GM21390 (cell line): Measurements from ENCODE around the gene HSPB1.
A peak's percentile ranks its signal among the peaks of the same experiment; 100 is the strongest.
"Not testable (repeated sequence)": the region's sequence is repeated elsewhere in the genome, so short reads cannot be mapped to it uniquely, and the experiment has no call there.

Experiments
- ATAC-seq: cut with Tn5 transposase; IDR thresholded peaks from one replicate; pipeline ENCODE4 v1.9.1; 2021; ENCODE audit not compliant: unreplicated experiment

HSPB1 gene

DNA sequence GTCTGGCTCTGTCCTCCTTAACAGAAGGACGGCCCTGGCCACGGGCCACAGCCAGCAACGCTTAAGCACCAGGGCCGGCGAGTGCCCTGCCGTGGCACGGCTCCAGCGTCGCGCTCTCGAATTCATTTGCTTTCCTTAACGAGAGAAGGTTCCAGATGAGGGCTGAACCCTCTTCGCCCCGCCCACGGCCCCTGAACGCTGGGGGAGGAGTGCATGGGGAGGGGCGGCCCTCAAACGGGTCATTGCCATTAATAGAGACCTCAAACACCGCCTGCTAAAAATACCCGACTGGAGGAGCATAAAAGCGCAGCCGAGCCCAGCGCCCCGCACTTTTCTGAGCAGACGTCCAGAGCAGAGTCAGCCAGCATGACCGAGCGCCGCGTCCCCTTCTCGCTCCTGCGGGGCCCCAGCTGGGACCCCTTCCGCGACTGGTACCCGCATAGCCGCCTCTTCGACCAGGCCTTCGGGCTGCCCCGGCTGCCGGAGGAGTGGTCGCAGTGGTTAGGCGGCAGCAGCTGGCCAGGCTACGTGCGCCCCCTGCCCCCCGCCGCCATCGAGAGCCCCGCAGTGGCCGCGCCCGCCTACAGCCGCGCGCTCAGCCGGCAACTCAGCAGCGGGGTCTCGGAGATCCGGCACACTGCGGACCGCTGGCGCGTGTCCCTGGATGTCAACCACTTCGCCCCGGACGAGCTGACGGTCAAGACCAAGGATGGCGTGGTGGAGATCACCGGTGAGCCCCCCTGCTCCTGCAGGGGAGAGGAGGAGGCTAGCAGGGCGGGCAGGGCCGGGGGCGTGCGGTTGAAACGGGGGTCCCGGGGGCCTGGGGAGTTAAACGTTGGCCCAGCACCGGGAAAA lies at the start of gene HSPB1:
Gene HSPB1 (plus strand): TSS at position 327 of the 855 bp plus-strand sequence. CDS start 40 bp downstream, at position 367.
- ATAC-seq, result peak; percentile 50

DNA sequence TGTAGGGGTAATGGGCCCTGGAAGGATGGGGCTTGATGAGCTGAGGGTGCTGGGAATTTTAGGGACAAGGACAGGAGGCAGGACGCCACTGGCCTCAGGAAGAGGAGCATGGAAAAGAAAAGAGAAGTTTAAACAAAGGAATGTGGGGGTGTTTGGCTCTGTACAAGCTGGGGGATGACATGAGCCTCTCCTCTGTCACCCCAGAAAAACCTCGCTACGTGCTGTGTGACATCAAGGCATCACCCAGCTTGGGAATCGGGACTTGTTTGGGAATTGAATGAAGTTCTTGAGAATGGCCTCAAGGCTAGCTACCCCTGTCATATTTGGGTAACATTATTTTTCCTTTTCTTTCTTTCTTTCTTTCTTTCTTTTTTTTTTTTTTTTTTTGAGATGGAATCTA lies 47.7 kb upstream of the HSPB1 start:
- ATAC-seq, result no peak

GRCh38 chr7:76257973-76258372 lies 44.5 kb upstream of the HSPB1 start:
- no peak for ATAC-seq

GRCh38 chr7:76259124-76260093 lies 43.1 kb upstream of the HSPB1 start:
- ATAC-seq, result no peak

DNA sequence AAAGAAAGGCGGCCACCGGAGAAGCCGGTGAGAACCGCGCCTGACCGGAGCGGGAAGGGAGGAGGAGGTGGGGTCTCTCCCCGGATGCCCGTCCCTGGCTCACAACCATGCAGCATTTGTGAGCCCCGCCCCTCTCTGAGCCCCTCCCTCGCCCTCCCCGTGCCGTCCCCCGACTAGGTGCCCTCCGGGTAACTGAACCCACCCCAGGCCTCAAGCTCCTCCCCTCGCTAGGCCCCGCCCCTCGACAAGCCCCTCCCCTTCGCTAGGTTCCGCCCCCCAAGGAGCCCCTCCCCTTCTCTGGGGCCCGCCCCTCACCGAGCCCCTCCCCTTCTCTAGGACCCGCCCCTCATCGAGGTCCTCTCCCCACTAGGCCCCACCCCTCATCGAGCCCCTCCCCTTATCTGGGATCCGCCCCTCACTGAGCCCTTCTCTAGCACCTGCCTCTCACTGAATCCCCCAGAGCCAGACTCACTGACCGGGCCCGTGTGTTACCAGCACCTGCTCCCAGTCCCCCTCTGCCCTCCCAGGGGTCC lies 42.2 kb upstream of the HSPB1 start:
- ATAC-seq, result no peak

- ATAC-seq, result no peak
Observed at GRCh38 chr7:76261329-76261728, 41.1 kb upstream of the HSPB1 start.

DNA sequence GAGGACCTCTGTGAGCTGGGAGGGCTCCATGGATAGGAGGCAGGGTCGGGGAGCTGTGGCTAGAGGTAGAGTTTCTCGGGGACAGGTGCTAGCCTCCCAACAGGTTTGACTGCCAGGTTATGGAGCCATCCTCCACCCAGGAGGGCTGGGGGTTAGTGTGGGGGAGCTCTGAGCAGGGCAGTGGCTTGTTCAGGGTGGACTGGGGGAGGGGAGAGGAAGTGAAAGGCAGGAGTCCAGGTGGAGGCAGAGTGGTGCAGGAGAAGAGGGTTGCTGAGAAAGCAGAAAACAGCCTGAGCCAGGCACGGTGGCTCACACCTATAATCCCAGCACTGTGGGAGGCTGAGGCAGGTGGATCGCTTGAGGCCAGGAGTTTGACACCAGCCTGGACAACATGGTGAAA lies 40.5 kb upstream of the HSPB1 start:
- ATAC-seq, result no peak

- no peak for ATAC-seq
Observed at GRCh38 chr7:76262683-76263402, 39.6 kb upstream of the HSPB1 start.

- no peak for ATAC-seq
Observed at GRCh38 chr7:76265299-76265698, 37.2 kb upstream of the HSPB1 start.

- no peak for ATAC-seq
Observed at GRCh38 chr7:76267107-76267893, 35.2 kb upstream of the HSPB1 start.

- no peak for ATAC-seq
Observed at GRCh38 chr7:76267894-76268183, 34.6 kb upstream of the HSPB1 start.

GRCh38 chr7:76268376-76268775 lies 34.1 kb upstream of the HSPB1 start:
- no peak for ATAC-seq

- ATAC-seq, result no peak
Observed at GRCh38 chr7:76269895-76270294, 32.6 kb upstream of the HSPB1 start.

- not testable (repeated sequence) for ATAC-seq
Observed at GRCh38 chr7:76271384-76271783, 31.1 kb upstream of the HSPB1 start.

DNA sequence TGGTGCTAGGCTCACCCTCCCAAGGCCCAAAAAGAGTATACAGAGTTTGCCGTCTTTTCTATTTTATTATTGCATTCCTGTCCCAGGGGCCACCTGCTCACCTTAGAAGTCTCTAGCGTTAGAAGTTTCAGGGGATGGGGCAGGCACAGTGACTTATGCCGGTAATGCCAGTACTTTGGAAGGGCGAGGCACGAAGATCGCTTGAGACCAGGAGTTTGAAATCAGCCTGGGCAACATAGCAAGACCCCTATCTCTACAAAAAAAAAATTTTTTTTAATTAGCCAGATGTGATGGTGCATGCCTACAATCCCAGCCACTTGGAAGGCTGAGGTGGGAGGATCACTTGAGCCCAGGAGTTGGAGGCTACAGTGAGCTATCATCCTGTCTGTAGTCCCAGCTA lies 30.3 kb upstream of the HSPB1 start:
- ATAC-seq, result no peak

- peak; percentile 64 for ATAC-seq
Observed at GRCh38 chr7:76272851-76273497, 29.5 kb upstream of the HSPB1 start.

GRCh38 chr7:76273503-76273902 lies 29.0 kb upstream of the HSPB1 start:
- no peak for ATAC-seq

DNA sequence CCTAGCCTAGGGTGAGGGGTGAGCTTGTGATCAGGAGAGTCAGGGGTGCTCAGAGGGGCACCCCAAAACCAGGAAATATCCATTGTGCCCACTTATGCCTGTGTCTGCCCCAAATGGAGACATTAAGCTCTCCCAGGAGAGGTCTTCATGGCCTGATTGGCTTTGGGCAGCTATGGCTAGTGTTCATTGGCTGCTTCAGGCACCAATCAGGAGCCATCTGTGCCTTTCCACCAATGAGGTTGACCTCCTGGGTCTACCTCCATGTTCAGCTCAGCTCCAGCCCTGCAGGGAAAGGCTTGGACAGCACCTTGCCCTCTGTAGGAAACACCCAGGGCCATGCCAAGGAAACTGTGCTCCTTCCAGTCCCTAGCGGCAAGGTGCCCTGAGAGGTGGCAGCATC lies 23.9 kb upstream of the HSPB1 start:
- no peak for ATAC-seq

DNA sequence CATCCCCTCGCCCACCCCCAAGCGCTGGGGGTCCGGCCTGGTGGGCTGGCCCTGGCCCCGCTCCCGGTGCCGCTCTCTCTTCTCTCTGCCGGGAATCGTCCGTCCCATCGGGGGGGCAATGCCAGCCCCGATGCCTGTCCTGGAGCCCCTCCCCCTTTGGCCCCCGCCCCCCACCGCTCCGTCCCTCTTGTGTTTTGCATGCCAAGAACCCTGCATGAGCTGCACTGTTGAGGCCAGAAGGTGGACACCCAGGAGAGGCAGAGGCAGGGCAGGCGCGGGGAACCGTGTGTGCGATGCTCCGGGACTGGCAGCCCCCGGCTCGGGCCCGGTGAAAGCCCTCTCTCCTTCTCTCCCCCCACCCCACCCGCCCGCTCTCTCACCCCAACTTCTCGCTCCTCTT lies 22.1 kb upstream of the HSPB1 start:
- ATAC-seq, result no peak
